Heart left ventricle (tissue), 16 donors: ENCODE data around the gene CEBPA. TPM values are rescaled to one million over a fixed set of nuclear protein-coding genes. Genes with fewer than 3 reads are reported as not detected.

Source experiments
- ATAC-seq, 4 donors: fragments of 200-7000 bp; cut with Tn5 transposase; one replicate each; pipeline ENCODE4 v1.9.1; 2020 to 2022; ENCODE audit warnings: moderate library complexity in 4 of 4, mild to moderate bottlenecking in 3 of 4, moderate number of reproducible peaks in 1 of 4
- DNase-seq, 5 donors: peaks; one replicate each; pipeline ENCODE4 v3.0.0-alpha.2; 2020
- H3K27ac ChIP-seq, 12 donors: fragments of 200-600 bp; sonication (generic) in 4 of 12; one replicate each; pipeline versions ENCODE4 v1.5.0 to v1.8.0; 2016 to 2022; ENCODE audit warnings: mild to moderate bottlenecking in 2 of 12
- H3K27me3 ChIP-seq, 9 donors: fragments of 200-600 bp; sonication (generic) in 2 of 9; one replicate each; pipeline versions ENCODE4 v1.5.1 to v1.8.0; 2016 to 2022; ENCODE audit warnings: mild to moderate bottlenecking in 3 of 9
- H3K36me3 ChIP-seq, 9 donors: fragments of 200-600 bp; sonication (generic) in 2 of 9; one replicate each; pipeline versions ENCODE4 v1.5.0 to v1.8.0; 2018 to 2022; ENCODE audit warnings: mild to moderate bottlenecking in 2 of 9
- H3K4me1 ChIP-seq, 12 donors: fragments of 200-600 bp; sonication (generic) in 4 of 12; one replicate each; pipeline versions ENCODE4 v1.5.0 to v1.8.0; 2016 to 2022; ENCODE audit warnings: mild to moderate bottlenecking in 3 of 12
- H3K4me3 ChIP-seq, 12 donors: fragments of 200-600 bp; sonication (generic) in 4 of 12; one replicate each; pipeline versions ENCODE4 v1.5.0 to v1.8.0; 2017 to 2022; ENCODE audit warnings: mild to moderate bottlenecking in 9 of 12, moderate library complexity in 4 of 12
- H3K9me3 ChIP-seq, 12 donors: fragments of 200-600 bp; sonication (generic) in 4 of 12; one replicate each; pipeline versions ENCODE4 v1.5.0 to v1.8.0; 2016 to 2022; ENCODE audit warnings: mild to moderate bottlenecking in 1 of 12
- CTCF ChIP-seq, 12 donors: fragments of 200-600 bp; sonication (generic) in 4 of 12; IDR thresholded peaks; one replicate each; pipeline versions ENCODE4 v1.5.0 to v1.8.0; 2018 to 2022; ENCODE audit warnings: antibody characterized with exemption in 12 of 12, mild to moderate bottlenecking in 5 of 12
- POLR2A ChIP-seq, 2 donors: fragments of 450-650 bp; IDR thresholded peaks; one replicate each; pipeline ENCODE4 v1.6.1; 2017; ENCODE audit warnings: antibody characterized with exemption in 2 of 2, mild to moderate bottlenecking in 2 of 2, moderate library complexity in 2 of 2
- WGBS, 4 donors: extraction: QIAGEN DNeasy Blood & Tissue Kit in 2 of 4; methylation state at CpG; one replicate each; pipeline versions ENCODE4 v1.1.5 to v1.1.7; 2013 to 2018; 5-methylcytosine and 5-hydroxymethylcytosine counted together
- intact Hi-C, 10 donors: fragments of 100-400 bp; cut with DNase I; formaldehyde crosslinking; loops; one replicate each; pipeline versions ENCODE4 v1.11.1 to v1.14.2; 2022
- polyA plus RNA-seq, 2 donors: library from polyadenylated mRNA; stranded (reverse); fragments of 200-250 nt; gene quantifications; one replicate each; pipeline ENCODE4 v1.2.3, GENCODE V29; 2013
- total RNA-seq, 9 donors: library from RNA; depleted of rRNA in 2 of 9; stranded (reverse); fragments of >200 nt in 2 of 9; fragmentation: NEBNext Ultra II Directional in 3 of 9; extraction: Animal tissue kit (Norgen Biotek cat#: 25700) in 3 of 9; gene quantifications; one replicate each; pipeline versions ENCODE4 v1.1.0 to v1.2.4, GENCODE V29; 2016 to 2023
- donor health status: ischemic (EF 13 %, LVEDD 7.1; RV severe dilation, severe dysfunction).
- donor health status: healthy with polysubstance abuse.
- donor health status: DM: no; HTN: yes; CAD: no.
- donor health status: DM: no; HTN: no; CAD: no.
- donor health status: ischemic (EF 25% LVEDD 6.9; RV normal size, moderate dysfunction).
- donor health status: ischemic (EF 25% LVEDD 5.7; RV mildly dilated, moderate dysfunction).
- donor health status: healthy.
- donor health status: DM: yes; HTN: yes; CAD: no.
- donor health status: ischemic (EF 35%, LVEDD 5.7; RV mildly dilated, moderate dysfunction).
- donor health status: nonischemic (EF 11% LVEDD 7.7; RV severe dilation, severe dysfunction).
- donor health status: DM: yes; HTN: yes; CAD: no.
- donor health status: PGD.
- donor health status: ischemic (EF 29% LVEDD 5.4; RV normal size, mild dysfunction).
- donor health status: nonischemic (EF 23%, LVEDD 6.1; RV moderate dilation, normal function).

Gene CEBPA
- total and polyA plus RNA-seq, 11 donors = 0.69 to 40.1 (median 2.5) TPM

- Histone ChIP-seq H3K9me3 (no peaks in the 10 kb centered on the region), H3K27ac (peak overlapping the region in 1 of 12 donors; percentile 37), H3K4me1 (peaks cover 0 to 41% (median 0%) of the 10 kb centered on the region in 12 donors), H3K4me3 (no peak overlapping the region), H3K27me3 (peaks cover 0 to 5% (median 0%) of the 10 kb centered on the region in 9 donors), H3K36me3 (no peaks in the 10 kb centered on the region)
- 86 to 94% (median 87%) methylated on average over 4 to 17 of the region's 17 CpGs for WGBS, 4 donors
- no peak for TF ChIP-seq CTCF (IDR thresholded peaks at IDR 0.05)
- no peak for TF ChIP-seq POLR2A (IDR thresholded peaks at IDR 0.05)
- ATAC-seq (no peak), DNase-seq (no peak)
- intact Hi-C loops = no loop called here
Measured at GRCh38 chr19:33279430-33280350, 22.6 kb downstream of the CEBPA start.

GRCh38 chr19:33278403-33279269, 23.7 kb downstream of the CEBPA start:
- ATAC-seq = no peak

GRCh38 chr19:33278023-33278402, 24.3 kb downstream of the CEBPA start:
- Histone ChIP-seq H3K27ac (no peak overlapping the region), H3K9me3 (no peaks in the 10 kb centered on the region), H3K27me3 (peaks cover 0 to 5% (median 0%) of the 10 kb centered on the region in 9 donors), H3K4me3 (no peak overlapping the region), H3K4me1 (peaks cover 0 to 58% (median 0%) of the 10 kb centered on the region in 12 donors), H3K36me3 (no peaks in the 10 kb centered on the region)
- TF ChIP-seq CTCF (IDR thresholded peaks at IDR 0.05) (no peak), POLR2A (IDR thresholded peaks at IDR 0.05) (no peak)
- WGBS, 4 donors = 59 to 74% (median 71%) methylated on average over 4 of the region's 4 CpGs
- DNase-seq = peak in 1 of 5 donors; percentile 62
- intact Hi-C loops = no loop called here
- ATAC-seq = no peak

More at GRCh38 chr19:33278403-33279269, 23.7 kb downstream of the CEBPA start:
- H3K9me3 ChIP-seq = no peaks in the 10 kb centered on the region
- peaks cover 0 to 5% (median 0%) of the 10 kb centered on the region in 9 donors for H3K27me3 ChIP-seq
- TF ChIP-seq CTCF (IDR thresholded peaks at IDR 0.05) (no peak), POLR2A (IDR thresholded peaks at IDR 0.05) (no peak)
- H3K27ac ChIP-seq = no peak overlapping the region
- WGBS, 4 donors = 49 to 71% (median 57%) methylated on average over 5 to 9 of the region's 9 CpGs
- no peak overlapping the region for H3K4me3 ChIP-seq
- H3K36me3 ChIP-seq = no peaks in the 10 kb centered on the region
- intact Hi-C loops = no loop called here
- H3K4me1 ChIP-seq = peaks cover 0 to 52% (median 0%) of the 10 kb centered on the region in 12 donors
- peak in 1 of 5 donors; percentile 61 for DNase-seq

GRCh38 chr19:33277434-33277833, 24.9 kb downstream of the CEBPA start:
- Histone ChIP-seq H3K9me3 (no peaks in the 10 kb centered on the region), H3K36me3 (no peaks in the 10 kb centered on the region), H3K27ac (no peak overlapping the region), H3K4me1 (peaks cover 0 to 58% (median 0%) of the 10 kb centered on the region in 12 donors), H3K27me3 (peaks cover 0 to 5% (median 0%) of the 10 kb centered on the region in 9 donors), H3K4me3 (no peak overlapping the region)
- intact Hi-C loops = no loop called here
- TF ChIP-seq POLR2A (IDR thresholded peaks at IDR 0.05) (no peak), CTCF (IDR thresholded peaks at IDR 0.05) (no peak)
- ATAC-seq (no peak), DNase-seq (no peak)
- 85 to 90% (median 88%) methylated on average over 7 to 12 of the region's 12 CpGs for WGBS, 4 donors
